Gastroesophageal sphincter (tissue), 4 donors: ENCODE results near the gene CNMD. TPM values are rescaled to one million over a fixed set of nuclear protein-coding genes. Genes with fewer than 3 reads are reported as not detected.
"Not testable (repeated sequence)": the region's sequence is repeated elsewhere in the genome, so short reads cannot be mapped to it uniquely, and the experiment has no call there.

Source experiments
- ATAC-seq: fragments of 150-250 bp; one replicate; pipeline ENCODE4 v1.9.1; 2016; ENCODE audit warnings: mild to moderate bottlenecking, moderate library complexity
- H3K27ac ChIP-seq, 4 donors: fragments of 200-600 bp; sonication (generic) in 3 of 4; 1 replicate in 3 of 4; 2 replicates in 1 of 4; pipeline ENCODE4 v1.5.1; 2016 to 2019
- H3K27me3 ChIP-seq: fragments of 200-600 bp; sonication (generic); one replicate; pipeline ENCODE4 v1.5.1; 2019
- H3K36me3 ChIP-seq, 2 donors: fragments of 200-600 bp; sonication (generic); one replicate each; pipeline ENCODE4 v1.5.1; 2019; ENCODE audit warnings: control low read depth in 1 of 2
- H3K4me1 ChIP-seq, 3 donors: fragments of 200-600 bp; sonication (generic); 1 replicate in 2 of 3; 2 replicates in 1 of 3; pipeline ENCODE4 v1.5.1; 2016 to 2019; ENCODE audit warnings: control low read depth in 2 of 3
- H3K4me3 ChIP-seq, 2 donors: fragments of 200-600 bp; sonication (generic); one replicate each; pipeline ENCODE4 v1.5.1; 2019; ENCODE audit warnings: mild to moderate bottlenecking in 1 of 2, moderate library complexity in 1 of 2
- H3K9me3 ChIP-seq, 3 donors: fragments of 200-600 bp; sonication (generic); one replicate each; pipeline ENCODE4 v1.5.1; 2017 to 2019; ENCODE audit warnings: control low read depth in 2 of 3
- CTCF ChIP-seq, 4 experiments: fragments of 200-600 bp in 2 of 4; fragments of 450-650 bp in 2 of 4; sonication (generic) in 1 of 4; IDR thresholded peaks; one replicate each; pipeline ENCODE4 v1.5.1; 2017 to 2019; ENCODE audit warnings: antibody characterized with exemption in 4 of 4, mild to moderate bottlenecking in 2 of 4, moderate library complexity in 2 of 4
- EP300 ChIP-seq: sonication (generic); formaldehyde crosslinking; IDR thresholded peaks from one replicate; pipeline ENCODE4 v1.6.1; 2017; ENCODE audit warnings: antibody characterized with exemption, mild to moderate bottlenecking
- POLR2A ChIP-seq, 2 donors: fragments of 450-650 bp; IDR thresholded peaks; one replicate each; pipeline ENCODE4 v1.6.1; 2017; ENCODE audit warnings: antibody characterized with exemption in 2 of 2, mild to moderate bottlenecking in 2 of 2, moderate library complexity in 1 of 2
- POLR2AphosphoS5 ChIP-seq: sonication (generic); formaldehyde crosslinking; IDR thresholded peaks from one replicate; pipeline ENCODE4 v1.6.1; 2017; ENCODE audit warnings: antibody characterized with exemption
- WGBS, 2 donors: methylation state at CpG; one replicate each; pipeline ENCODE4 v1.1.5; 2018; ENCODE audit warnings: low coverage in 1 of 2; 5-methylcytosine and 5-hydroxymethylcytosine counted together
- total RNA-seq, 4 donors: library from RNA; depleted of rRNA; stranded (reverse); fragments of >200 nt; gene quantifications; one replicate each; pipeline ENCODE4 v1.1.0, GENCODE V29; 2016

The CNMD gene
- total RNA-seq, 4 donors from 2014 or later = not detected

- no peak for ATAC-seq
- WGBS, 2 donors = 62 to 65% methylated on average over 4 to 6 of the region's 6 CpGs
- TF ChIP-seq POLR2AphosphoS5 = no peak
- TF ChIP-seq POLR2A (IDR thresholded peaks at IDR 0.05) = no peak
- TF ChIP-seq CTCF (IDR thresholded peaks at IDR 0.05) = no peak
- TF ChIP-seq EP300 = no peak
Measured at GRCh38 chr13:52701728-52702465, 37.7 kb downstream of the CNMD start.

DNA sequence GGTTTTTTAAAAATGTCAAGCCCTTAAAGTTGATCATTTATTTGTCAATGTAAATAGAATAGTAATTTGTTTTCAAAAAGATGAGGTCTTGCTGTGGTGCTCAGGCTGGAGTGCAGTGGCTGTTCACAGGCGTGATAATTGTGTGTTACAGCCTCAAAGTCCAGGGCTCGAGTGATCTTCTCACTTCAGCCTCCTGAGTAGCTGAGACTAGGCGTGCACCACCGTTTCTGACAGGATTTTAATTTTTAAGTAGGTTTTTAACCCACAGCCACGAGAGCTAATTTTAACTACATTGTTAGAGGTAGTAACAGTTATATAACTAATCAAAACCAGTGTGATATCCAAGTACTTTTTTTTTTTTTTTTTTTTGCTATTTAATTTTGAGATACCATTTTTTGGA, 43.1 kb downstream of the CNMD start:
- Histone ChIP-seq H3K27ac (no peak overlapping the region), H3K4me1 (no peaks in the 10 kb centered on the region), H3K36me3 (peaks cover 0 to 37% of the 10 kb centered on the region in 2 donors), H3K9me3 (no peaks in the 10 kb centered on the region), H3K4me3 (no peak overlapping the region), H3K27me3 (no peaks in the 10 kb centered on the region)
- TF ChIP-seq POLR2A (IDR thresholded peaks at IDR 0.05) (no peak), POLR2AphosphoS5 (no peak), CTCF (IDR thresholded peaks at IDR 0.05) (no peak), EP300 (no peak)
- 90 to 91% methylated on average over 5 of the region's 5 CpGs for WGBS, 2 donors
- no peak for ATAC-seq

More at GRCh38 chr13:52701728-52702465, 37.7 kb downstream of the CNMD start:
- no peaks in the 10 kb centered on the region for H3K27me3 ChIP-seq
- no peak overlapping the region for H3K27ac ChIP-seq
- H3K4me1 ChIP-seq = no peaks in the 10 kb centered on the region
- no peaks in the 10 kb centered on the region for H3K9me3 ChIP-seq
- peaks cover 0 to 21% of the 10 kb centered on the region in 2 donors for H3K36me3 ChIP-seq
- no peak overlapping the region for H3K4me3 ChIP-seq

DNA sequence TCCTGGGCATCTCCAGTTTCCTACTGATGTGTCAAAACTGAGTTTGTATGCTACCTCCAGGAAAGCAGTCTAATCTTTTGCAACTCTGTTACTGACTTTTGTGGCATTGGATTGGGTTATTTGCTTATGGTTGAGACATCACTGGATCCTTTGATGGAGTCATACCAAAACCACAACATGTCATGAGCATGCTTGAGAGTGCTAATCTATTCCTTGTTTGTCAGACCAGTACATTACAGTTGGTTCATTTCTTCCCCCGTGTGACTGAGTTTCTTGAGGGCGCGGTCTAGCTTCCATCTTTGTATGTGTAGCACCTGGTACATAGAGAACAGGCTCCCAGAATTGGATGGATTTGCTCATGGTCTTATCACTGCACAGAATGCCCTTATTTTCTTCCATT, 43.8 kb downstream of the CNMD start:
- peaks cover 0 to 44% of the 10 kb centered on the region in 2 donors for H3K36me3 ChIP-seq
- no peaks in the 10 kb centered on the region for H3K27me3 ChIP-seq
- no peaks in the 10 kb centered on the region for H3K9me3 ChIP-seq
- no peak overlapping the region for H3K27ac ChIP-seq
- ATAC-seq = no peak
- TF ChIP-seq CTCF (IDR thresholded peaks at IDR 0.05) (no peak), POLR2AphosphoS5 (no peak), EP300 (no peak), POLR2A (IDR thresholded peaks at IDR 0.05) (no peak)
- H3K4me1 ChIP-seq = no peaks in the 10 kb centered on the region
- WGBS, 2 donors = 89 to 93% methylated on average over 3 of the region's 3 CpGs
- no peak overlapping the region for H3K4me3 ChIP-seq

GRCh38 chr13:52686376-52686775, 53.2 kb downstream of the CNMD start:
- Histone ChIP-seq H3K27me3 (no peaks in the 10 kb centered on the region), H3K27ac (no peak overlapping the region), H3K4me3 (no peak overlapping the region), H3K4me1 (no peaks in the 10 kb centered on the region), H3K36me3 (peaks cover under 1 to 88% of the 10 kb centered on the region in 2 donors), H3K9me3 (no peaks in the 10 kb centered on the region)
- 85 to 90% methylated on average over 4 of the region's 4 CpGs for WGBS, 2 donors
- TF ChIP-seq POLR2A (IDR thresholded peaks at IDR 0.05) (no peak), POLR2AphosphoS5 (no peak), CTCF (IDR thresholded peaks at IDR 0.05) (no peak), EP300 (no peak)
- no peak for ATAC-seq

DNA sequence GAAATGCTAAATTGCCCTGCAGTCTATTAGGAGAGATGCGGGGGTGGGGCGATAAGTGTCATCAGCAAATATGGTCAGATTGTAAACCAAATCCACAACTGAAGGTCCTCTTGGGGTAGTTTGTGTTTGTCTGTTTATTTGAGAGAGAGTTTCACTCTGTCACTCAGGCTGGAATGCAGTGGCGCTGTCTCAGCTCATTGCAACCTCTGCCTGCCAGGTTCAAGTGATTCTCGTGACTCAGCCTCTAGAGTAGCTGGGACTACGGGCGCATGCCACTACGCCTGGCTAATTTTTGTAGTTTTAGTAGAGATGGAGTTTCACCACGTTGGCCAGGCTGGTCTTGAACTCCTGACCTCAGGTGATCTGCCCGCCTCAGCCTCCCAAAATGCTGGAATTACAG, 53.8 kb downstream of the CNMD start:
- not testable (repeated sequence) for ATAC-seq
- 93 to 94% methylated on average over 2 to 4 of the region's 9 CpGs for WGBS, 2 donors
- peaks cover 3 to 88% of the 10 kb centered on the region in 2 donors for H3K36me3 ChIP-seq

More for the DNA sequence above, 53.8 kb downstream of the CNMD start:
- not testable (repeated sequence) for H3K4me1 ChIP-seq, H3K27ac ChIP-seq, H3K4me3 ChIP-seq, H3K27me3 ChIP-seq, H3K9me3 ChIP-seq
